ENCODE data around the gene CNTNAP2.

- TF ChIP-seq EZH2 (IDR thresholded peaks at IDR 0.05; ENCODE audit: low read length, missing control alignments) (no peak), CTCF (conservative IDR thresholded peaks at IDR 0.05 in 1 of 2, IDR thresholded peaks at IDR 0.05 in 1 of 2; ENCODE audit: low read depth in 1 of 2, low read length in 2 of 2) (no peak)
Measured at GRCh38 chr7:147765301-147765700, 1648.7 kb downstream of the CNTNAP2 start.

Measured in fibroblast of lung (primary cell).